HCT116 (cell line): ENCODE data around the gene RBM28. TPM values are rescaled to one million over a fixed set of nuclear protein-coding genes. Genes with fewer than 3 reads are reported as not detected.

Experiments
- ATAC-seq: fragments of 200-7000 bp; cut with Tn5 transposase; 2 replicates; pipeline ENCODE4 v1.9.1; 2020; ENCODE audit warnings: mild to moderate bottlenecking, moderate library complexity
- BruUV-seq: library from RNA; stranded (reverse); fragments of 400-500 nt; replicated peaks from 2 replicates; lab custom pipeline; 2021; lab: Mats Ljungman, UMichigan
- CTCF ChIA-PET: fragments of 300-600 bp; sonication (Branson Sonifier 250); formaldehyde crosslinking; loops from one replicate; lab custom pipeline; 2021; ENCODE audit warnings: antibody characterized with exemption; lab: Charles Lee
- POLR2A ChIA-PET: fragments of 300-600, 350-600 bp; sonication (Branson Sonifier 250); formaldehyde crosslinking; loops from one replicate; lab custom pipeline; 2021; ENCODE audit warnings: antibody characterized with exemption; lab: Charles Lee
- RAD21 ChIA-PET, 2 experiments: fragments of 300-600 bp; sonication (Branson Sonifier 250); formaldehyde crosslinking; loops; one replicate each; lab custom pipeline; 2023; ENCODE audit warnings: low total read pairs in 2 of 2; ENCODE audit not compliant: uncharacterized antibody in 2 of 2, unreplicated experiment in 2 of 2, low non-redundant PET in 1 of 2; lab: Charles Lee
- DNase-seq: peaks from one replicate; pipeline ENCODE4 v3.0.0-alpha.2; 2010; ENCODE audit warnings: low read depth, low spot score
- H2AFZ ChIP-seq: fragments of 200-600 bp; shearing (Covaris generic), sonication (generic); 2 replicates; pipeline ENCODE4 v1.6.1; 2017; ENCODE audit warnings: low read depth, mixed run types, mixed read lengths, antibody characterized with exemption, low read length; ENCODE audit not compliant: poor library complexity, severe bottlenecking
- H3K27ac ChIP-seq: 2 replicates; pipeline ENCODE4 v1.5.1; 2012; ENCODE audit warnings: low read depth, low read length
- H3K27me3 ChIP-seq: fragments of 200-600 bp; sonication (generic); 2 replicates; pipeline ENCODE4 v1.6.1; 2016; ENCODE audit warnings: mixed run types, low read length, mixed read lengths; ENCODE audit not compliant: insufficient read depth
- H3K36me3 ChIP-seq, 2 experiments: fragments of 200-500 bp in 1 of 2; fragments of 200-600 bp in 1 of 2; sonication (Bioruptor generic) in 1 of 2; sonication (generic) in 1 of 2; 2 replicates each; pipeline versions ENCODE4 v1.5.1 to v1.6.1; 2014 to 2016; ENCODE audit warnings: low read length in 2 of 2, inconsistent platforms in 1 of 2, mixed read lengths in 1 of 2, mixed run types in 1 of 2; ENCODE audit not compliant: insufficient read depth in 2 of 2, control insufficient read depth in 1 of 2
- H3K4me1 ChIP-seq, 2 experiments: fragments of 200-600 bp in 1 of 2; sonication (generic) in 1 of 2; 2 replicates each; pipeline versions ENCODE4 v1.5.1 to v1.6.1; 2012 to 2017; ENCODE audit warnings: low read length in 2 of 2, inconsistent platforms in 1 of 2, mild to moderate bottlenecking in 1 of 2, mixed read lengths in 1 of 2, mixed run types in 1 of 2, moderate library complexity in 1 of 2; ENCODE audit not compliant: insufficient read depth in 2 of 2, control insufficient read depth in 1 of 2
- H3K4me2 ChIP-seq: fragments of 200-600 bp; sonication (generic); 2 replicates; pipeline ENCODE4 v1.6.1; 2017; ENCODE audit warnings: mixed run types, low read length, mixed read lengths
- H3K4me3 ChIP-seq, 2 experiments: fragments of 200-600 bp in 1 of 2; sonication (generic) in 1 of 2; replicated peaks in 1 of 2; 2 replicates each; pipeline ENCODE4 v1.5.1; 2011 to 2016; ENCODE audit warnings: low read length in 2 of 2, control low read depth in 1 of 2, low read depth in 1 of 2, mild to moderate bottlenecking in 1 of 2, mixed read lengths in 1 of 2, mixed run types in 1 of 2
- H3K79me2 ChIP-seq: fragments of 200-600 bp; sonication (generic); 2 replicates; pipeline ENCODE4 v1.6.1; 2017; ENCODE audit warnings: mild to moderate bottlenecking, mixed run types, low read length, moderate library complexity, mixed read lengths; ENCODE audit not compliant: insufficient read depth
- H3K9ac ChIP-seq: fragments of 200-600 bp; sonication (generic); 2 replicates; pipeline ENCODE4 v1.6.1; 2016; ENCODE audit warnings: low read length, mixed read lengths
- H3K9me2 ChIP-seq: fragments of 200-600 bp; sonication (generic), shearing (Covaris generic); 2 replicates; pipeline ENCODE4 v1.6.1; 2017; ENCODE audit warnings: mixed run types, mild to moderate bottlenecking, moderate library complexity; ENCODE audit not compliant: insufficient read depth
- H3K9me3 ChIP-seq, 2 experiments: fragments of 200-500 bp in 1 of 2; fragments of 200-600 bp in 1 of 2; sonication (Bioruptor generic) in 1 of 2; sonication (generic) in 1 of 2; 2 replicates each; pipeline ENCODE4 v1.6.1; 2014 to 2017; ENCODE audit warnings: low read length in 2 of 2, mixed read lengths in 2 of 2, inconsistent platforms in 1 of 2, low read depth in 1 of 2, mild to moderate bottlenecking in 1 of 2, mixed run types in 1 of 2, moderate library complexity in 1 of 2; ENCODE audit not compliant: control insufficient read depth in 1 of 2, insufficient read depth in 1 of 2
- H4K20me1 ChIP-seq: fragments of 200-600 bp; sonication (generic), shearing (Covaris generic); 2 replicates; pipeline ENCODE4 v1.6.1; 2017; ENCODE audit warnings: mixed run types, mild to moderate bottlenecking, moderate library complexity; ENCODE audit not compliant: insufficient read depth
- ATF3 ChIP-seq: IDR thresholded peaks from 2 replicates; pipeline ENCODE4 v1.6.1; 2012
- CBX3 ChIP-seq: IDR thresholded peaks from 2 replicates; pipeline ENCODE4 v1.6.1; 2012; ENCODE audit warnings: low read depth
- CEBPB ChIP-seq: IDR thresholded peaks from 2 replicates; pipeline ENCODE4 v1.6.1; 2012; ENCODE audit warnings: low read depth
- EGR1 ChIP-seq: IDR thresholded peaks from 2 replicates; pipeline ENCODE4 v1.6.1; 2012; ENCODE audit warnings: low read depth
- ELF1 ChIP-seq: IDR thresholded peaks from 2 replicates; pipeline ENCODE4 v1.6.1; 2012; ENCODE audit warnings: low read depth, borderline replicate concordance
- EZH2 ChIP-seq: fragments of 200-600 bp; sonication (generic); IDR thresholded peaks from 2 replicates; pipeline ENCODE4 v1.6.1; 2017; ENCODE audit warnings: antibody characterized with exemption, mixed run types
- EZH2phosphoT487 ChIP-seq: fragments of 200-600 bp; IDR thresholded peaks from 2 replicates; pipeline ENCODE4 v1.6.1; 2018; ENCODE audit warnings: antibody characterized with exemption, borderline replicate concordance
- FOSL1 ChIP-seq: IDR thresholded peaks from 2 replicates; pipeline ENCODE4 v1.6.1; 2012; ENCODE audit warnings: low read depth
- JUND ChIP-seq: IDR thresholded peaks from 2 replicates; pipeline ENCODE4 v1.6.1; 2012
- MAX ChIP-seq: IDR thresholded peaks from 2 replicates; pipeline ENCODE4 v1.6.1; 2012
- POLR2A ChIP-seq: IDR thresholded peaks from 2 replicates; pipeline ENCODE4 v1.7.0; 2011; ENCODE audit warnings: borderline replicate concordance; ENCODE audit not compliant: insufficient read depth, insufficient read length; ENCODE audit errors: extremely low read depth
- POLR2AphosphoS5 ChIP-seq: IDR thresholded peaks from 2 replicates; pipeline ENCODE4 v1.6.1; 2011; ENCODE audit warnings: mild to moderate bottlenecking, low read depth, low read length, moderate library complexity
- RAD21 ChIP-seq: IDR thresholded peaks from 2 replicates; pipeline ENCODE4 v1.6.1; 2012; ENCODE audit warnings: low read depth, mild to moderate bottlenecking
- SIN3A ChIP-seq: IDR thresholded peaks from 2 replicates; pipeline ENCODE4 v1.6.1; 2012; ENCODE audit warnings: low read depth
- TCF7L2 ChIP-seq: IDR thresholded peaks from 2 replicates; pipeline ENCODE4 v1.7.0; 2011; ENCODE audit warnings: borderline replicate concordance, inconsistent platforms; ENCODE audit not compliant: insufficient read depth, insufficient read length; ENCODE audit errors: extremely low read depth
- YY1 ChIP-seq: IDR thresholded peaks from 2 replicates; pipeline ENCODE4 v1.6.1; 2011; ENCODE audit warnings: low read length, low read depth, moderate library complexity, mild to moderate bottlenecking; ENCODE audit not compliant: insufficient replicate concordance; ENCODE audit errors: extremely low read depth
- ZFX ChIP-seq: fragments of 450-650 bp; IDR thresholded peaks from 2 replicates; pipeline ENCODE4 v1.6.1; 2017
- ZNF274 ChIP-seq: fragments of 200-500 bp; sonication (Bioruptor generic); IDR thresholded peaks from 2 replicates; pipeline ENCODE4 v1.6.1; 2014; ENCODE audit warnings: mild to moderate bottlenecking, low read depth, low read length, inconsistent platforms
- intact Hi-C: fragments of 100-400 bp; cut with micrococcal nuclease; formaldehyde crosslinking; loops from 2 replicates; pipeline ENCODE4 v1.10.0; 2022
- total RNA-seq: library from RNA; stranded (reverse); gene quantifications from one replicate; pipeline ENCODE4 v1.2.1, GENCODE V29; 2021; ENCODE audit not compliant: unreplicated experiment

RBM28 gene
- total RNA-seq, 1 experiment from 2014 or later, result 66.3 TPM

- Histone ChIP-seq H3K4me1 (peaks cover 20 to 25% of the 10 kb centered on the region in 2 experiments), H3K27ac (no peak overlapping the region), H3K4me2 (no peak overlapping the region), H3K9ac (no peak overlapping the region), H4K20me1 (no peaks in the 10 kb centered on the region), H3K9me2 (no peaks in the 10 kb centered on the region), H2AFZ (no peak overlapping the region), H3K79me2 (no peaks in the 10 kb centered on the region), H3K9me3 (no peaks in the 10 kb centered on the region), H3K27me3 (no peaks in the 10 kb centered on the region), H3K4me3 (no peak overlapping the region), H3K36me3 (no peaks in the 10 kb centered on the region)
- ATAC-seq (no peak), DNase-seq (no peak)
- TF ChIP-seq CBX3 (no peak), RAD21 (no peak), ELF1 (no peak), JUND (no peak), EGR1 (no peak), EZH2phosphoT487 (no peak), FOSL1 (no peak), POLR2AphosphoS5 (no peak), ATF3 (no peak), CEBPB (no peak), ZNF274 (no peak), POLR2A (no peak), TCF7L2 (no peak), SIN3A (no peak), ZFX (no peak), EZH2 (no peak), MAX (no peak), YY1 (no peak)
- RAD21 ChIA-PET, result no interaction called here
- POLR2A ChIA-PET, result no interaction called here
- intact Hi-C loops, result no loop called here
- BruUV-seq, result no TSS peak
- CTCF ChIA-PET, result interaction anchor here (1.2 kb wide), 1 partner anchor 56 kb away, joined by 3 read pairs; no protein-coding TSS in a partner anchor
These were observed 78.4 kb downstream of the RBM28 start for GRCh38 chr7:128265156-128265905.
